ENCODE data around the gene HNRNPLL. TPM values are rescaled to one million over a fixed set of nuclear protein-coding genes. Genes with fewer than 3 reads are reported as not detected.
A peak's percentile ranks its signal among the peaks of the same experiment; 100 is the strongest.

The HNRNPLL gene
- total RNA-seq, 4 donors from 2014 or later: 11.9 to 38.1 (median 20.0) TPM

- no peaks in the 10 kb centered on the region for H3K36me3 ChIP-seq
- no peak for TF ChIP-seq POLR2A (IDR thresholded peaks at IDR 0.05)
- no peak for TF ChIP-seq CTCF (IDR thresholded peaks at IDR 0.05)
- no peaks in the 10 kb centered on the region for H3K9me3 ChIP-seq
- 49 to 57% methylated on average over 2 to 4 of the region's 4 CpGs for WGBS, 2 donors
- H3K27ac ChIP-seq: peak overlapping the region in 2 of 4 donors; percentile 1
- H3K4me1 ChIP-seq: peaks cover 0 to 11% (median 8%) of the 10 kb centered on the region in 3 donors
- H3K4me3 ChIP-seq: no peak overlapping the region
- no peak for DNase-seq
- intact Hi-C loops (cut with DNase I): no loop called here
- H3K27me3 ChIP-seq: peaks cover 0 to 3% (median 0%) of the 10 kb centered on the region in 4 donors
Measured at GRCh38 chr2:38619458-38620164, 16.9 kb upstream of the HNRNPLL start.

- 86 to 90% methylated on average over 1 to 3 of the region's 3 CpGs for WGBS, 2 donors
- H3K9me3 ChIP-seq: no peaks in the 10 kb centered on the region
- H3K27ac ChIP-seq: no peak overlapping the region
- DNase-seq: no peak
- no peak overlapping the region for H3K4me3 ChIP-seq
- H3K36me3 ChIP-seq: no peaks in the 10 kb centered on the region
- peaks cover 0 to 24% (median 8%) of the 10 kb centered on the region in 3 donors for H3K4me1 ChIP-seq
- peaks cover 0 to 6% (median 0%) of the 10 kb centered on the region in 4 donors for H3K27me3 ChIP-seq
- intact Hi-C loops (cut with DNase I): no loop called here
- TF ChIP-seq POLR2A (IDR thresholded peaks at IDR 0.05): no peak
- no peak for TF ChIP-seq CTCF (IDR thresholded peaks at IDR 0.05)
Measured at GRCh38 chr2:38617301-38617700, 14.6 kb upstream of the HNRNPLL start.

GRCh38 chr2:38615237-38615636, 12.5 kb upstream of the HNRNPLL start:
- peaks cover 0 to 6% (median 0%) of the 10 kb centered on the region in 4 donors for H3K27me3 ChIP-seq
- TF ChIP-seq POLR2A (IDR thresholded peaks at IDR 0.05) (no peak), CTCF (IDR thresholded peaks at IDR 0.05) (no peak)
- DNase-seq: no peak
- H3K4me1 ChIP-seq: peaks cover 0 to 31% (median 8%) of the 10 kb centered on the region in 3 donors
- 8 to 18% methylated on average over 1 of the region's 1 CpG for WGBS, 2 donors
- H3K4me3 ChIP-seq: no peak overlapping the region
- H3K27ac ChIP-seq: no peak overlapping the region
- no peaks in the 10 kb centered on the region for H3K36me3 ChIP-seq
- intact Hi-C loops (cut with DNase I): no loop called here
- H3K9me3 ChIP-seq: no peaks in the 10 kb centered on the region

- no peak for DNase-seq
- WGBS, 2 donors: 67 to 79% methylated on average over 3 of the region's 3 CpGs
- Histone ChIP-seq H3K9me3 (no peaks in the 10 kb centered on the region), H3K4me3 (no peak overlapping the region), H3K4me1 (peaks cover 0 to 25% (median 0%) of the 10 kb centered on the region in 3 donors), H3K27me3 (peaks cover 0 to 6% (median 0%) of the 10 kb centered on the region in 4 donors), H3K36me3 (no peaks in the 10 kb centered on the region), H3K27ac (no peak overlapping the region)
- TF ChIP-seq POLR2A (IDR thresholded peaks at IDR 0.05) (no peak), CTCF (IDR thresholded peaks at IDR 0.05) (no peak)
- intact Hi-C loops (cut with DNase I): no loop called here
Measured at GRCh38 chr2:38613849-38614213, 11.1 kb upstream of the HNRNPLL start.

- no peaks in the 10 kb centered on the region for H3K9me3 ChIP-seq
- peaks cover 0 to 6% (median 0%) of the 10 kb centered on the region in 4 donors for H3K27me3 ChIP-seq
- no peak for TF ChIP-seq POLR2A (IDR thresholded peaks at IDR 0.05)
- no peak for TF ChIP-seq CTCF (IDR thresholded peaks at IDR 0.05)
- no peaks in the 10 kb centered on the region for H3K36me3 ChIP-seq
- no peak overlapping the region for H3K4me3 ChIP-seq
- peaks cover 0 to 25% (median 0%) of the 10 kb centered on the region in 3 donors for H3K4me1 ChIP-seq
- no peak for DNase-seq
- WGBS, 2 donors: 72 to 77% methylated on average over 10 of the region's 10 CpGs
- no peak overlapping the region for H3K27ac ChIP-seq
- intact Hi-C loops (cut with DNase I): no loop called here
Measured at GRCh38 chr2:38613126-38613848, 10.6 kb upstream of the HNRNPLL start.

All from esophagus squamous epithelium (tissue), 5 donors.